ENCODE data around the gene RAB30. TPM values are rescaled to one million over a fixed set of nuclear protein-coding genes. Genes with fewer than 3 reads are reported as not detected.

RAB30 gene
- polyA plus RNA-seq, 3 donors = 0.11 to 0.67 (median 0.54) TPM

- Mint-ChIP-seq H3K27me3 (ENCODE audit: low read depth in 3 of 3) (peaks cover 0 to 6% (median 3%) of the 10 kb centered on the region in 3 donors), H3K4me3 (no peak overlapping the region), H3K9me3 (no peaks in the 10 kb centered on the region), H3K36me3 (no peaks in the 10 kb centered on the region), H3K4me1 (no peaks in the 10 kb centered on the region), H3K27ac (no peak overlapping the region)
- TF ChIP-seq CTCF (IDR thresholded peaks at IDR 0.05) = no peak
- WGBS (ENCODE audit: insufficient coverage) = 100% methylated on average over 1 of the region's 2 CpGs
- H3K79me2 ChIP-seq (ENCODE audit: insufficient read depth, low read length) = no peaks in the 10 kb centered on the region
- no peaks in the 10 kb centered on the region for H4K20me1 ChIP-seq (ENCODE audit: insufficient read depth, low read length)
- no peak overlapping the region for H2AFZ ChIP-seq (ENCODE audit: insufficient read depth, low read depth, low read length, poor library complexity, severe bottlenecking)
- intact Hi-C loops (cut with micrococcal nuclease) = no loop called here
- no peaks in the 10 kb centered on the region for H3K4me1 ChIP-seq (ENCODE audit: control insufficient read depth in 1 of 2, insufficient read depth in 2 of 2, low read length in 2 of 2)
- H3K4me3 ChIP-seq (replicated peaks in 1 of 3; ENCODE audit: low read depth in 2 of 3, low read length in 3 of 3) = no peak overlapping the region
- no peaks in the 10 kb centered on the region for H3K9me3 ChIP-seq (replicated peaks in 1 of 2; ENCODE audit: control insufficient read depth in 1 of 2, insufficient read depth in 1 of 2, low read length in 2 of 2)
- no peak overlapping the region for H3K9ac ChIP-seq (ENCODE audit: insufficient read depth, low read length, poor library complexity, severe bottlenecking)
- no peaks in the 10 kb centered on the region for H3K27me3 ChIP-seq (ENCODE audit: control insufficient read depth in 2 of 2, insufficient read depth in 2 of 2, low read length in 2 of 2)
- no peak for DNase-seq
- no peak overlapping the region for H3K27ac ChIP-seq (ENCODE audit: low read depth in 1 of 2, low read length in 2 of 2)
- no peaks in the 10 kb centered on the region for H3K36me3 ChIP-seq (replicated peaks in 1 of 2; ENCODE audit: control insufficient read depth in 1 of 2, insufficient read depth in 2 of 2, low read length in 2 of 2)
- H3K4me2 ChIP-seq (replicated peaks; ENCODE audit: extremely low read depth, low read length, poor library complexity, severe bottlenecking) = no peak overlapping the region
Observed at GRCh38 chr11:83008581-83008923, 63.1 kb downstream of the RAB30 start.

- Mint-ChIP-seq H3K9me3 (no peaks in the 10 kb centered on the region), H3K4me3 (no peak overlapping the region), H3K36me3 (no peaks in the 10 kb centered on the region), H3K27ac (no peak overlapping the region), H3K27me3 (ENCODE audit: low read depth in 3 of 3) (peaks cover 0 to 4% (median 3%) of the 10 kb centered on the region in 3 donors), H3K4me1 (no peaks in the 10 kb centered on the region)
- Histone ChIP-seq H3K9ac (ENCODE audit: insufficient read depth, low read length, poor library complexity, severe bottlenecking) (no peak overlapping the region), H3K4me3 (replicated peaks in 1 of 3; ENCODE audit: low read depth in 2 of 3, low read length in 3 of 3) (no peak overlapping the region), H3K4me1 (ENCODE audit: control insufficient read depth in 1 of 2, insufficient read depth in 2 of 2, low read length in 2 of 2) (no peaks in the 10 kb centered on the region), H2AFZ (ENCODE audit: insufficient read depth, low read depth, low read length, poor library complexity, severe bottlenecking) (no peak overlapping the region), H3K27ac (ENCODE audit: low read depth in 1 of 2, low read length in 2 of 2) (no peak overlapping the region), H4K20me1 (ENCODE audit: insufficient read depth, low read length) (no peaks in the 10 kb centered on the region), H3K36me3 (replicated peaks in 1 of 2; ENCODE audit: control insufficient read depth in 1 of 2, insufficient read depth in 2 of 2, low read length in 2 of 2) (no peaks in the 10 kb centered on the region), H3K4me2 (replicated peaks; ENCODE audit: extremely low read depth, low read length, poor library complexity, severe bottlenecking) (no peak overlapping the region), H3K9me3 (replicated peaks in 1 of 2; ENCODE audit: control insufficient read depth in 1 of 2, insufficient read depth in 1 of 2, low read length in 2 of 2) (no peaks in the 10 kb centered on the region), H3K79me2 (ENCODE audit: insufficient read depth, low read length) (no peaks in the 10 kb centered on the region), H3K27me3 (ENCODE audit: control insufficient read depth in 2 of 2, insufficient read depth in 2 of 2, low read length in 2 of 2) (no peaks in the 10 kb centered on the region)
- intact Hi-C loops (cut with micrococcal nuclease) = no loop called here
- WGBS (ENCODE audit: insufficient coverage) = 20% methylated on average over 5 of the region's 6 CpGs
- no peak for TF ChIP-seq CTCF (IDR thresholded peaks at IDR 0.05)
- DNase-seq = no peak
Observed at GRCh38 chr11:83007909-83008580, 63.7 kb downstream of the RAB30 start.

All from CD14-positive monocyte (primary cell).